HL-60/S4 treated with retinoic acid at 250 ng/mL for 4 days and 3 days (cell line): ENCODE results near the gene DNAH1.

Experiments
- in situ Hi-C: fragments of 300-500 bp; cut with MboI; formaldehyde crosslinking; loops from 2 replicates; pipeline ENCODE4 v1.7.0; 2022; ENCODE audit warnings: low sequenced_read_pairs

The DNAH1 gene

DNA sequence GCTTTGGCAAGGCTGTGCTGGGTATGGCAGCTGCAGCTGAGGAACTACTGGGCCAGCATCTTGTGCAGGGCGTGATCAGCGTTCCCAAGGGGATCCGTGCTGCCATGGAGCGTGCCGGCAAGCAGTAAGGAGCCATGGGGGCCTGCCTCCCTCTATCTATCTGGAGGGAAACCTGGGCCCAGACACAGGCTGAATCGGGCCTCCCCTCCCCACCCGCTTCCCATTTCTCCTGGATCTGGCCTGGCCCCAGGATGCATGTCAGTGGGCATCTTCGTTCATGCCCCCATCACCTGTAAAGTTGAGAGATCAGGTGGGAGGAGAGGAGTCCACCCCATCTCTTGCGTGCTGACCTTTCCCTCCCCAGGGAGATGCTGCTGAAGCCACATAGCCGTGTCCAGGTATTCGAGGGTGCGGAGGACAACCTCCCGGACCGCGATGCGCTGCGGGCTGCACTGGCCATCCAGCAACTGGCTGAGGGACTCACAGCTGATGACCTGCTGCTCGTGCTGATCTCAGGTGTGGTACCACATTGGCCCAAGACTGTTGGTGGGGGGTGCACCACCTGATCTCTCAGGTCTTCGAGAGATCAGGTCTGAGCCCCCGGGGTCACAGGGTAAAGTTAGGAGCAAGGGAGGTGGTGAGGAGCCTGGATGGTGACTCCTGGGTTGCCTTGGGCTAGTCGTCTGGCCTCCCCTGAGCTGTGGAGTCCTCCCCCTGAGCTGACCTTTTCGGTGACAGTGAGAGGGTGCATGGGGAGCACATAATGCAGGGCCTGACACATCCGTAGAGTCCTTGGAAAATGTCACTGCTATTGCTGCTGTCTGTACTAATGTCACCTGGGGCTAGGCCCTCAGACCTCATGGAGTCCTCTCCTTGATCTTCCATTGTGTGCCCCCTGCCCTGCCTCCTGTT, 25.3 kb upstream of the DNAH1 start:
- in situ Hi-C loops = no loop called here

DNA sequence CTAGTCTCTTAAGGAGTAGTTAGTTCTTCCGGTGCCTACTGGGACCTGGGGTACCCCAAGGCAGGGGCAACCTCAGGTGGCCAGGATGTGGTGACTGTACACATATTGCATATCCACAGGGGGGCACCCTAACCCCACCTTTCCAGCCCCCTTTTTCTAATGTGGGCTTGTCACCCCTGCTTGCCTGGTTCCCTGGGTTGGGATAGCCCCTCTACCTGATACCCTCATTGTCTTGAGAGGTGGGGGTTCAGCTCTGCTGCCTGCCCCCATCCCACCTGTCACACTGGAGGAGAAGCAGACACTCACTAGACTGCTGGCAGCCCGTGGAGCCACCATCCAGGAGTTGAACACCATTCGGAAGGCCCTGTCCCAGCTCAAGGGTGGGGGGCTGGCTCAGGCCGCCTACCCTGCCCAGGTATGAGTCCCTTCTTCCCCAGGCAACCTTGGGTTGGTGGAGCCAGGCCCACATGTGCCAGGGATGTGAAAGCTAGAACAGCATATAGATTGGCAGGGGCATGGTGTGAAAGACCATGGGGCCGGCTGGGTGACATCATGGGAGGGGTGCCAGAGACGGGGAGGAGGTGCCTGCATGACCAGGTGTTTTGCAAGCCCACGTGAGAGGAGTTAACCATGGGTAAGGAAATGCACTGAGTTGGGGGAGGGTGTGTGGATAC, 24.5 kb upstream of the DNAH1 start:
- in situ Hi-C loops = no loop called here

DNA sequence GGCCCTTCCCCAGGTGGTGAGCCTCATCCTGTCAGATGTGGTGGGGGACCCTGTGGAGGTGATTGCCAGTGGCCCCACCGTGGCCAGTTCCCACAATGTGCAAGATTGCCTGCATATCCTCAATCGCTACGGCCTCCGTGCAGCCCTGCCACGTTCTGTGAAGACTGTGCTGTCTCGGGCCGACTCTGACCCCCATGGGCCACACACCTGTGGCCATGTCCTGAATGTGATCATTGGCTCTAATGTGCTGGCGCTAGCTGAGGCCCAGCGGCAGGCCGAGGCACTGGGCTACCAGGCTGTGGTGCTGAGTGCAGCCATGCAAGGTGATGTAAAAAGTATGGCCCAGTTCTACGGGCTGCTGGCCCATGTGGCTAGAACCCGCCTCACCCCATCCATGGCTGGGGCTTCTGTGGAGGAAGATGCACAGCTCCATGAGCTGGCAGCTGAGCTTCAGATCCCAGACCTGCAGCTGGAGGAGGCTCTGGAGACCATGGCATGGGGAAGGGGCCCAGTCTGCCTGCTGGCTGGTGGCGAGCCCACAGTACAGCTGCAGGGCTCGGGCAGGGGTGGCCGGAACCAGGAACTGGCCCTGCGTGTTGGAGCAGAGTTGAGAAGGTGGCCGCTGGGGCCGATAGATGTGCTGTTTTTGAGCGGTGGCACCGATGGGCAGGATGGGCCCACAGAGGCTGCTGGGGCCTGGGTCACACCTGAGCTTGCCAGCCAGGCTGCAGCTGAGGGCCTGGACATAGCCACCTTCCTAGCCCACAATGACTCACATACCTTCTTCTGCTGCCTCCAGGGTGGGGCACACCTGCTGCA, 23.7 kb upstream of the DNAH1 start:
- in situ Hi-C loops = no loop called here

DNA sequence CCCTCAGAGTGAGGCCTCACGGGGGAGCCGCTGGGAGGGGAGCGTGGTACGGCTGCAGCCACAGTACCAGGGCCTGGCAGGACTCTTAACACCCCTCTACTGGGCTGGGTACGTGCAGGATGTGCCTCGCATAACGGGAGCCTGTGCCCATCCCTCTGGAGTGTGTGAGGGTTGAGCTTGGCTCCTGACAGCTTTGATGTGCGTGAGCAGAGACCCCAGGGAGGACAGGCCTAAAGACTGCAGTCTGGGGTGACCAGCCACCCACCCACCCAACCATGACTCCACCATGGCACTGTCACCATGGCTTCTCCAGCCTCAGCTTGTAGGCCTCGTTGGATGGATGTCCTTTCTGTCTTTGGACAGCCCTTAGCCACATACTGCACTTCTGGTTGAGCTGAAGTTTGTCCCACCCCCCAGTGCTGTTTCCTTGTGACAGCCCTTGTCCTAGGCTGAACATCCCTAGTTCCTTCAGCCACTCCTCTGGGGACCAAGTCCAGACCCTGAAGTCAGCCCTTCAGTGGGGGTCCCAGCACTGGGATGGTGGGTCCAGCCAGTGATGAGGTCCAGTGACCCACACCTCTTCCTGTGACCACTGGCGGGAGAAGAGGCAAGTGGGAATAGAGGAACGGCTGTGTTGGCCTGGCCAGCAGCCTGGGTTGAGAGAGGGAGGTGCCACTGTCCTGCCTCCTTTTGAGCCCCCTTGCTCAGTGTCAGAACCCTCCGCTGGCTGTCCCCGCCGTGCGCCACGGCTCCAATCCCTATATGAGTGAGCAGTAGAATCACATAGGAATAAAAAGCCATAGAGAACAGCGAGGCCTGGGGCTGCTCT, 22.4 kb upstream of the DNAH1 start:
- in situ Hi-C loops = no loop called here

DNA sequence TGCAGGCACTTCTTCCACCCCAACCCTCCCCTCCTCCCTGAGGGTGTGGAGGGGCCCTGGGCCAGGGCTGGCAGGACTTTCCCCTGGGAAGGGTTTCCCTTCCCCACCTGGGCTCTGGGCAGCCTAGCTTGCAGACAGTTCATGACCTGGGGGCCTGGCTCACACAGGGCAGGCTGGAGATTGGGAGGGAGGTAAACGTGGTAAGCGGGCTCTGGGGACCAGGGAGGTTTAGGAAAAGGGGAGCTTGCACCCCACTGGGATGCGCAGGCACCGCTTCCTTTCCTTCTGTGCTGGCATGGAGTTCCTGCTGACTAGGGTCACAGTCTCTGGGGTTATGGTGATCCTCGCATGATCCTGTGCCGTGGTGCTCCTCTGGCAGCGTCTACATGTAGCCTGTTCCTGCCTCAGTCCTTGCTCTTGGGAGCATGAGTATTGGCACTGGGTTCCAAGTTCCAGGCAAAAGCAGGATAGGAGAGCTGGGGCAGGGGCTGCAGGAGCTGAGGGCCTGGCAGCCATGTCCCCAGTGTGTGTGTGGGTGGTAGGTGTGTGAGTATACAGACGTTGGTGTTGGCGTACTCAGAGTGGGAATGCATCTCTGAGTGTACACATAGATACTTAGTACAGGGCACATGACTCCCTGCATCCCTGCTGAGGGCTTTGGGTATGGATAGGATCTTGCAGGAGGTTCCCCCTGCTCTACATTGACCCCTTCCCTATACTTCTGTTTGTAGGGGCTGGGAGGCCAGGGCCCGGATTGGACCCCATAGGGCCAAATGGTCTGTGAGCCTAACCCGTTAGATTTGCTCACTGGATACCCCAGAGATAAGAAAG, 21.6 kb upstream of the DNAH1 start:
- in situ Hi-C loops = no loop called here

DNA sequence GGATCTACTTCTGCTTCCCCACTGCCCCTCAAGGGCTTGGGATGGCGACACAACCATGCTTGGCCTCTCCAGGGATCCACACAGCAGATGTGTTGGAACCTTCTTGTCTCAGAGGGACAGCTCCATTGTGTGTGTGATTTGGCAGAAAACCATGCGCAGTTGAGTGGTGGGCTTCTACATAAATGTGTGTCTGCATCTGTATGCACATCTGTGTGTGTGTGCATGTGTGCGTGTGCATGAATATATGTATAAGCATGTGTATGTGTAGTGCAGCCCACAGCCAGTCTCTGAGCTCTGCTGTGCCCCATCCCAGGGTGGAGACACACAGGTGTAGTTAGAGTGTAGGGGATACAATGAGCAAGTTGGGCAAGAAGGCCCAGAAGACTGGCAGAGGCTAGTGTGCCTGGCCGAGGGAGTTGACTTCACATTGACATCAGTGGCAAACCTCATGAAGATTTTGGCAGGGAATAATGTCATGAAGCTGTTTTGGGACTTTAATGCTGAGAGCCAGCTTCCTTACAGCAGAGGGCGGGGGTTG, 20.4 kb upstream of the DNAH1 start:
- in situ Hi-C loops = no loop called here

DNA sequence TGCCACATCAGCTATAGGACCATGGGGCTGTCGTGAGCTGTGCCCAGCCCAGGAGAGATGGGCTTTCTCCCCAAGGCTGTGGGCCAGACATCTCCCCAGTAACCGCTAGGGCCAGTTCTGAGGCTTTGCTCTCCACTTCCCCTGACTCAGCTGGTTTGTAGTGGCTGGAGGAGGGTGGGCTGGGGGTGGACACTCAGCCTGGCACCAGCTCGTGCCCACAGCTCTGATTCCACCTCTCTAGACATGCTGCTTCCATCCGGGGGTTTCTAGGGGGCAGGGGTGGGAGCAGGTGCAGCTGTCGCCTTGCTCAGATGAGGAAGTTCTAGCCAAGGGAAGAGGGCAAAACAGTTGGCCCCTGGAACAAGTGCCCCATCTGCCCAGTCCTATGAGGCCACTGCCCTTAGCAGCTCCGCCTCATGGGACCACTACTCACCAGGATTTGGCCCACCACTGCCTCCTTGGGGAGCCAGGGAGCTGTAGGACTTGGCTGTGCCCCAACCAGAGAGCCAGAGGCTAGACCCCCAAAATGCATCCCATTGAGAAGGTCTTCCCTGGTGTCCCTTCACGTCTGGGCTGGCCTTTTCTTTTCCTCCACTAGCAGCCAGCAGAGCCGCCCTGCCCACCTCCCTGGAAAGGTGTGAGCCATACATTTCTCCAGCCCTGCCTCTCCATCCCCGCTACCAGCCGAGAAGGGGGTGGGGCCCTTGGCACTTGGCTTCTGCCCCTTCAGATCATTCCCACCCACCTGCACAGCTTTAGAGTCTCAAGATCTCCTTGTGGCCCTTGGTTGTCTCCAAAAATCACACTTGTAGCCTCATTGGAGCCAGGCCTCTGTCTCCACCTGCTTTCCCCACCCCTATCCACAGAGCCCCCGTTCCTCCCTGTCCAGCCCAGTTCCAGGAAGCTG, 18.6 kb upstream of the DNAH1 start:
- in situ Hi-C loops = no loop called here

DNA sequence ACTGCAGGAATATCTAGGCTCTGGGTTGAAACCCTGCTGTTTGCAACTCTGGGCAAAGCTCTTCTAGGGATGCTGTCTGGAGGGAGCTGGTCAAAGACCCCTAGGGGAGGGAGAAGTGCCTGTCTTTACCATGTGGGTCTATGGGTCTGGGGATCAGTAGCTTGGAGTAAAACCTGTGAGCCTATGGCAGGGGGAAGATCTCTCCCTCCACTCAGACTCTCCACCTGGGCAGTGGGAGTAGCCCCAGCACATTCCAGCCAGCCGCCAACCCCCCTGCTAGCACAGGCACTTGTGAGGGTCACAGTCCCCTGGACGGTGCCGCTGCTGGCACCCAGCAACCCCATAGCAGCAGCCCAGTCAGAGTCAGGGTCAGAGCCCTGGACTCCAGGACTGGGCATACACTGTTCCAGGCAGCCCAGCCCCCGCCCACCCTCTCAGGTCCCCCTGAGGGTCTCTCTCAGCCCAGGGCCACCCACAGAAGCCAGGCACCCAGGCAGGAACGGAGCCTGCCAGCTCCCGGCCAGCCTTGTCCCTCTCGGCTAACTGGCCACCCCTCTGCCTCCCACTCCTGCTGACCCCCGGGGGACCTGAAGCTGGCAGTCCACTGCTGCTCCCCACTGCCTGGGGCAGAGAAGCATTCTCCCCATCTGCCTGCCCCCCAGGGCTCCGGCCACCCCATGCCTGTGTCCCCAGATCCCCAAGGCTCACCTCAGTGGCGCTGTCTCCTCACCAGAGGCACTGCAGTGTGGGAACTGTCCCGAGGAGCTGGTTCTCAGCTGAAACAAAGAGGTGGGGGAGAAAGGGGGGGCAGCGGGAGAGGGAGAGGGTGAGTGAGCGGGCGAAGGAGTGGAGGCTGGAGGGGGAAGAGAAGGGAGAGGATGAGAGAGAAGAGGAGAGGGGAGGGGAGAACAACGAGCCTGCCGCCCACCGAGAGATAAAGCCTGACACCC, 17.7 kb upstream of the DNAH1 start:
- in situ Hi-C loops = no loop called here

DNA sequence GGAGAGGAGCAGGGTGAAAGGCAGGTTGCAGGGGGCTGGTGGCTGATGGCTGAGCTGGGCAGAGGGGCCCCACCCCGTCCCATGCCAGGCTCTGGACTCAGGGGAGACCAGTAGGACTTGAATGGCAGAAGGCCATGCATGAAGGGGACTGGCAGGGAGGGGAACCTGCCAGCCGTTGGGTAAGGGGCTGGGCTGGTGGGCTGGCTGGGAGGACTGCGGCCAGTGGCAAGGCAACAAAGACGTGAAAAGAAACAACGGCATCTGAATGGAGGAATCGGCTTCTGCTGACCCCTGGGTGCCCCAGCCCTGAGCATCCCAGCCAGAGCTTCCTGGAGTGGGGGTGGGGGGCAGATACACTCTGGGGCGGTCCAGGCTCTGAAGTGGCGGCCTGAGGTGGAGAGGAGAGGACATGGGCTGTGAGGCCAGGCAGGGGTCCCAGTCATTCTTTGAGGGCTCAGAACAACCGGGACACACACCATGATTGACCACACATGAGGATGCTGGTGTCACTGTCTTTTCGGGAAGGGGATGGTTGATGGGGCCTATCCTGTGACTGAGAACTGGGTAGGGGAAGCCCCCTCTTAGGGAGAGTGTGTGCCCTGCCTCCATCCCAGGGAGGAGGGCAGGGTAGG, 16.8 kb upstream of the DNAH1 start:
- in situ Hi-C loops = no loop called here

DNA sequence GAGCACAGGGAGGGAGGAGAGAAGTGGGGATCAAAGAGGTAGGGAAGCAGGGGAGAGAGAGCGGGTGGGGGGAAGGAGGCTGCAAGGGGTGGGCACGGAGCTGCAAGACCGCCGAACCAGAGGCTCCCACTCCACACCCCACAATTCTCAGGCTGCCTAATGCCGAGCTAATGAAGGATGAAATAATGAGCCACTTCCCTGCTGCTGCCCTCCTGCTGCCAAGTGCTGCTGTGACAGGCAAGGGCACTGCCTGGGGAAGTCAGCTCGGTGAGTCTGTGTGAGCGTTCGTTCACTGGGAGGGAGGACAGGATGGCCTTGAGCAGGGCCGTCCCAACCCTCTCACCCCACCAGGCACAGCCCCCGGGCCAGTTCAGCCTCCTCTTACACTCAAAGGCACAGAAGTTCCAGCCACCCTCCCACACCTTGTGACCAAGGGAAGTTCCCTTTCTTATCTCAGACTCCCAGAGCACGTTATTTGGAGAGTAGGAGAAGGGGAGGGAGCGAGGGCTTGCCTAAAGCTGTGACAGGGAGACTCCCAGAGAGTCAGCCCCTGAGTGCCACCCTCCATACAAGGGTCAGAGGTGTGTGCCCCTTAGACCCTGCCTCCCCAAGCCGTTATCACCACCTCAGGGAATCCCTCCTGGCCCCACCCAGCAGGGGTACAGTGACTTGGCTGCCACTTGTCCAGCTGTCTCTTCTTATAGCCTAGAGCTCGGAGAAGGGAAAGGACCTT, 16.1 kb upstream of the DNAH1 start:
- in situ Hi-C loops = no loop called here

DNA sequence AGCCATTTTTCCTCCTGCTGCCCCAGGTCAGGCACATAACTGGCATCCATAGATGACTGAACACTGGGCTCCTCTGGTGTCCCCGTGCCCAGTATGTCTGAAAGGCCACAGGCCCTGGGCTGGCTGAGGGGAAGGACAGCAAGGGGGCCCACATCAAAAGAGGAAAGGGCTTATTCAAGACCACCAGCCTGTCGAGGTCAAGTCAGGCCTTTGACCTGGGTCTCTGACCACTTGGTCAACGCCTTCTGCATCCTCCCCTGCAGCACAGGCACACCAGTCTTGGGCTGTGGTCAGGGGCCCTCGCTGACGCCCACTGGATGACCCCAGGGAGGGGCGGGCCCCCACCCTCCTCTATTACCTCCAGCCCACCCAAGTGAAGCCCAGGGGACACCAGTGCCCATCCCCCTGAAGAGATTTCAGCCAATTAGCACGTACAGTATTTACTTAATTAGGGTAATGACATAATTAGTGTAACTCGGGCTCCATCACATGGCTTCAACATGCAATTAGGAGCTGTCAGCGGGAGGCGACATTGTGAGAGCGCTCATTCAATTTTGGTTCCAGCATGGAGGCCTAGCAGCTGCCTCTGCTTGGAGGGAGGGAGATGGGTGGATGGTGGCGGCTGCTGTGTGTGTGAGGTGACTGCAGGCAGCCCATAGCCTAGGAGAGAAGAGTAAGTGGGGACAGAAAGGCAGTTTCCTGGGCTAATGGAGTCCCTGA, 13.5 kb upstream of the DNAH1 start:
- in situ Hi-C loops = no loop called here

DNA sequence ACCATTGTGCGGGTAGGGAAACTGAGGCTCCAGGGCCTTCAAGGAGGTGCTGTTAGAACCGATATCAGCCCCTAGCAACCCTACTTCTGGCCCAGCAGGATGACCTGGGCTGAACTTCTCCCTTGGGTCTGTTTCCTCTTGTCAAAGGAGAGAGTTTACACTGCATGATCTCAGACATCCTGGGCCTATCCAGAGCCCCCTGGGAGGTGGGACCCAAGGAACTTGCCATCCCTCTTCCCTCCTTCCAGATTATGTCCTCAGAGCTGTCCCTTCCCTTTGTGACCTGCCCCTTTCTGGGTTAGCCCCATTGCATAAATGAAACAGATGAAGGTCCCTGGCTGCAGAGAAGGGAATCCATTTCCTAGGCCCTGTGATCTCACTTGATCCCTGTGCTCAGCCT, 12.3 kb upstream of the DNAH1 start:
- in situ Hi-C loops = no loop called here

DNA sequence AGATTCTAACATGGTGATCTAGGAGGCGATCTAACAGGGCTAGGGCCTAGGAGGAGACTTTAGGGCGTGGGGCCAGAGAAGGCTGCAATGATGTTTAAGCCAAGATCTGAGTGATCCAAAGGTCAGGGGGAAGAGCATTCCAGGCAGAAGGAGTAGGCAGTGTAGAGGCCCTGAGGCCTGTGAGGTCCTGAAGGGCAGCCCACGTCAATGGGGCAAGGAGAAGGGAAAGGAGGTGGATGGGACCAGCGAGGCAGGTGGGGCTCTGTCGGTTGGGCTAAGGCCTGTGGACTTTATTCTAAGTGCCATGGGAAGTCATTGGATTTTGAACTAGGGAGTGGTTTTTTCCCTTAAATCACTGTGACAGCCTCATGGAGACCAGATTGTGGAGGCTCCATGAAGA, 10.2 kb upstream of the DNAH1 start:
- in situ Hi-C loops = no loop called here

DNA sequence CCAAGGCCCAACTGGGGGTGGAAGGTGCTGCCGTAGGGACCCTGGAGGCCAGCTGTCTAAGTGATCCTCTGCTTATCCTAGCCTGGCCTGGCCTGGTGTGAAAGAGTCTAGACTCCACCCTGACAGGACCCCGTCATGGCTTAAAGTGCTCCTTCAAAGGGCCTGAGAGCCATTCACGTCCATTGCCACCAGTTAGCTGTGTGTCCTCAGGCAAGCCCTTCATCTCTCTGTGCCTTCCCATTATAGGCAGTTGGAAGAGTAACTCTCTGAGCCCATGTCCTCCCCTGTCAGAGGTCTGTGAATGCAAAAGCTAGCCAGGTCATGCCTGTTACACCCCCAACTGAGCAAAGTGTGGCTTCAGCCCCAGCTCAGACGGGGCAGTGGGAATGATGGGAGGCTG, 9.1 kb upstream of the DNAH1 start:
- in situ Hi-C loops = no loop called here

DNA sequence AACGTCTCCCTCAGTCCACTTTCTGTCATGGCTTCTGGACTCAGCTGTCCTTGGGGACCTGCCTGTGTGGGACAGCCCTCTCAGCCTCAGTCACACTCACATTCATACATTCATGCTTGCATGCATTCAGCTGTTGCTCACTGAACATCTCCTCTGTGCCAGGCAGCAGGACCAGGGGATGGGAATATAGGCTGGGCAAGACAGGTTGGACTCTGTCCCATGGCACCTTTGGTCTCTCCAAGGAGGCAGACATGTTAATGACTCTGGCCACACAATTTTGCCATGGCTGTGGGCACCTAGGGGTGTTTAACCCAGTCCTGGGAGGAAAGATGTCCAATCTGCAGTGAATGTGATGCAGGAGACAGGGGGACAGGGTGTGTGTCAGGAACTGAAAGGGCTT, 7.8 kb upstream of the DNAH1 start:
- in situ Hi-C loops = no loop called here
